ENCODE data around the gene WDR45B. TPM values are rescaled to one million over a fixed set of nuclear protein-coding genes. Genes with fewer than 3 reads are reported as not detected.

Gene WDR45B
- total and polyA plus RNA-seq, 8 donors = 28.3 to 63.2 (median 46.9) TPM

GRCh38 chr17:82678265-82678891 lies 30.1 kb upstream of the WDR45B start:
- intact Hi-C loops (cut with DNase I) = no loop called here
- no peaks in the 10 kb centered on the region for H3K9me3 ChIP-seq
- no peaks in the 10 kb centered on the region for H3K4me1 ChIP-seq
- DNase-seq (peak in 1 of 6 donors; percentile 22), FAIRE-seq (no peak), ATAC-seq (peak in 1 of 4 donors; percentile 41)
- no peaks in the 10 kb centered on the region for H3K27me3 ChIP-seq
- 86 to 87% methylated on average over 14 of the region's 14 CpGs for WGBS, 2 donors
- H3K36me3 ChIP-seq = no peaks in the 10 kb centered on the region
- no peak overlapping the region for H3K4me3 ChIP-seq
- TF ChIP-seq CTCF (IDR thresholded peaks at IDR 0.05) = no peak
- no peak overlapping the region for H3K27ac ChIP-seq

DNA sequence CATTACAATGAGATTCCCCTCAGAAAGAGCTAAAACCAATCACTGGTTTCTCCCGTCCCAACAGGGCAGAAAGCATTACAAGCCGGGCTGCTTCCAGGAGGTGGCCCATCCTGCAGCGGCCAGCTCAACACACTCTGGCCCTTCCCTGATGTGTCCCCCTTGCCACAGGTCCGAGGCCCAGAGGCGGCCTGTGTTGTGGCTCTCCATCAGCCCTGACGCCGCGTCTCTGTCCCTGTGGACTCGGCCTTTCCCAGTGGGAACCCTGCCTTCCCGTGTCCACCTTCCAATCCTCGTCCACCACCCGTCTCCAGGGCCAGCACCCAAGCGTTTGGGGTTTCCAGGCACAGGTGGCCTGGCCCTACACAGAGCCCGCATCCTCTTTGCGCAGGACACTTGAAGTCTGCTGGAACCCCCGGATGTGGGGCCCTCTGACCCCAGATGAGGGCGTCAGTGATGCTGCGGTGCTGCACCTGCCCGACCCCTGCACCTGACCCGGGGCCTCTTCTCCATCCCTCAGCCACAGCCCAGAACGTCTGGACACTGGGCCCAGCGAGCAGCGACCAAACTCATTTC lies 29.2 kb upstream of the WDR45B start:
- H3K9me3 ChIP-seq = no peaks in the 10 kb centered on the region
- no peaks in the 10 kb centered on the region for H3K4me1 ChIP-seq
- DNase-seq (peak in 2 of 6 donors; percentile 29 to 35), FAIRE-seq (no peak), ATAC-seq (no peak)
- no peak overlapping the region for H3K4me3 ChIP-seq
- no peaks in the 10 kb centered on the region for H3K27me3 ChIP-seq
- intact Hi-C loops (cut with DNase I) = no loop called here
- WGBS, 2 donors = 87 to 90% methylated on average over 23 of the region's 23 CpGs
- no peaks in the 10 kb centered on the region for H3K36me3 ChIP-seq
- no peak for TF ChIP-seq CTCF (IDR thresholded peaks at IDR 0.05)
- H3K27ac ChIP-seq = no peak overlapping the region

DNA sequence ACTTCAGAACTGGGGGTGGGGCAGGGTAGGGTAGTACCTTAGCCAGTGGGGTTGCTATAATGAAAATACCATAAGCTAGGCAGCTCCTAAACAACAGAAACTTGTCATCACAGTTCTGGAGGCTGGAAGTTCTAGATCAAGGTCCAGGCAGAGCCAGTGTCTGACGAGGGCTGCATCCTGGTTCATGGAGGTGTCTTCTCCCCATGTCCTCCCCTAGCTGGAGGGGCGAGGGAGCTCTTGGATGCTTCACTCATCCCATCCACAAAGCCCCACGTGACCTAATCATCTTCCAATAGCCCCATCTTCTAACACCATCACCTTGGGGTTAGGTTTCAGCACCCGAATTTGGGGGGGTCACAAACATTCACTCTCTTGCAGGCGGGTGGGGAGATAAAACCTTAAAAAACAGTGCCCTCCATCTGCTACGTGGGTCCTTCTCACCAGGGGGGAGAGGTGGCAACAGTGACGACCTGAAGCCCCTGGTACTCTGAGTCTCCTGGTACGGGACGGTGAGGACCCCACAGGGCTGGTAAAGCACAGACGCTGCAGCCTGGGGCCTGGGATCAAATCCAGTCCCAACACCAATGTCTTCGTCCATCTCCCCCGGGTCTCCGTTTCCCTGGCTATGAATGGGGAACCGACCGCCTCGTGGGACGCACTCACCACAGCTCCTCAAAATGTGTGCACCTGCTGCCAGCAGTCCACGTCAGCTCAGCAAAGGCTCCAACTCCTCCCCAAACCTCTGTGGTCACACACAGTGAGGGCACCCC lies 27.4 kb upstream of the WDR45B start:
- TF ChIP-seq CTCF (IDR thresholded peaks at IDR 0.05) = no peak
- no peak overlapping the region for H3K27ac ChIP-seq
- H3K36me3 ChIP-seq = no peaks in the 10 kb centered on the region
- ATAC-seq = no peak
- DNase-seq = peak in 2 of 6 donors; percentile 31 to 37
- intact Hi-C loops (cut with DNase I) = no loop called here
- no peak for FAIRE-seq
- H3K27me3 ChIP-seq = no peaks in the 10 kb centered on the region
- H3K9me3 ChIP-seq = no peaks in the 10 kb centered on the region
- H3K4me1 ChIP-seq = no peaks in the 10 kb centered on the region
- 86 to 88% methylated on average over 18 of the region's 18 CpGs for WGBS, 2 donors
- H3K4me3 ChIP-seq = no peak overlapping the region

DNA sequence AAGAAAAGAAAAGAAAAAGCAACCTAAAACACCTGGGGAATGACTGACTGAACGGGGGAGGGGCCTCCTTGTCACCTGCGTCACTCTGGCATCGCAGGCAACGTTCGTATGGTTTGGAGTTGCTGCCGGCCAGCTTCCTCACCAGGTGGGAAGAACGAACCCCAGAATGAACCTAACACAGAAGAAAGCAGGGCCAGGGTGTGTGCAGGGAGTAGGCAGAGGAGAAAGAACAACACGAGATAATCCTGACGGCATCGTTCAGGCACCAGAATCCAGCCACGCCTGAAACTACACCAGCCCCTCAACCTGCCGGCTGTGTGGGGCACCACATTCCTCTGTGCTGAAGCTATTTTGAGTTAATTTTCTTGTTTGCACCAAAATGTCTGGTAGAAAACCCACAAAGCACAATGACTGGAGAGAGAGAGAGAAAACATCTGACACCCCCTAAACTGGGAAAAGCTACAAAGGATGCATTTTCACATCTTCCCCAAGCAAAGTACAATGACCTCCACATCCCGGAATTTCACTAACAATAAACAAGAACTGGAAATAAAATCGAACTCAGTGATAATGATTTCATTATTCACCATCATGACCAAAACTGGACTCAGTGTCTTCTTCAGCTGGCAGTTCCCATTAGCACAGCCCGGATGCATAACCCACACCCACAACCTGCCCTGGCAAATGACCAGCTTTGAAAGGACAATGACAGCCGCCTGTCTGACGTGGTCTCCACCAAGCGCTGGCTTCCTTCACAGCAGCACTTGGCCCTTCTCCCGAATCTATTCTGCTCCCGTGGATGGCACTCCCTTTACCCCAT lies 26.6 kb upstream of the WDR45B start:
- no peak for FAIRE-seq
- no peak overlapping the region for H3K27ac ChIP-seq
- H3K4me1 ChIP-seq = no peaks in the 10 kb centered on the region
- no peaks in the 10 kb centered on the region for H3K27me3 ChIP-seq
- TF ChIP-seq CTCF (IDR thresholded peaks at IDR 0.05) = no peak
- no peaks in the 10 kb centered on the region for H3K9me3 ChIP-seq
- DNase-seq = peak in 2 of 6 donors; percentile 9 to 12
- intact Hi-C loops (cut with DNase I) = no loop called here
- no peaks in the 10 kb centered on the region for H3K36me3 ChIP-seq
- ATAC-seq = no peak
- WGBS, 2 donors = 80% methylated on average over 20 of the region's 20 CpGs
- no peak overlapping the region for H3K4me3 ChIP-seq
